ENCODE measurements around the gene CMSS1.

Gene CMSS1

DNA sequence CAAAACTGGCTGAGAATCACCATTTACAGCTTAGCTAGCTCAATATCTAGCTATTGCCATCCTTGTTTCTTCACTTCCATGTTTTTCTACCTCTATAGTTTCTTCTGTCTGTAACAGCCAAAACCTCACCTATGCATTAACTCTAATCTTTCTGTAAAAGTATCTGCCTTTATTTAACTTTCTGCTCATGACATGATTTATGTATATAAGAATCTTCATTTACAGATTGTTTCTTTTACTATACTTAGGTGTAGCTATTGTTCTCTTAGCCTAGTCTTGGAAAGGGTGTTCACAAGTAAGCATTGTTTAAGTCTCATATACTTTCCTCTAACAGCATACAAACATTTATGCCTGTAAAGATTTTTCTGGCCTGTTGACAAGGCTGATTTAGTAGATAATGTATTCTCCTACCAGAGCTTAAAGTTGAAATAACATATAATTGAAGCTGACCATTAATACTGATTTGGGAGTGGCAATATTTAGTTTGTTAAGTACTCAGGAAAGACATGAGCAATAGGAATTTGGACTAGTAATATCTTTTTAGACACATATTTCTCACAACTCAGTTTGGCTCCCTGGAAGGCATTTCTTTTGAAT lies 287.3 kb downstream of the CMSS1 start:
- no peak for DNase-seq (ENCODE audit: extremely low spot score)
- ChIA-PET POLR2A (interaction anchor here (0.5 kb wide), 1 partner anchor 173 kb away, joined by 6 read pairs; no protein-coding TSS in a partner anchor), CTCF (interaction anchor here (0.8 to 5.2 kb wide), 16 partner anchors 9 to 261 kb away, joined by 3 to 49 read pairs (median 4); partner anchors contain the start of gene TBC1D23)
- TF ChIP-seq, protein P1, sequence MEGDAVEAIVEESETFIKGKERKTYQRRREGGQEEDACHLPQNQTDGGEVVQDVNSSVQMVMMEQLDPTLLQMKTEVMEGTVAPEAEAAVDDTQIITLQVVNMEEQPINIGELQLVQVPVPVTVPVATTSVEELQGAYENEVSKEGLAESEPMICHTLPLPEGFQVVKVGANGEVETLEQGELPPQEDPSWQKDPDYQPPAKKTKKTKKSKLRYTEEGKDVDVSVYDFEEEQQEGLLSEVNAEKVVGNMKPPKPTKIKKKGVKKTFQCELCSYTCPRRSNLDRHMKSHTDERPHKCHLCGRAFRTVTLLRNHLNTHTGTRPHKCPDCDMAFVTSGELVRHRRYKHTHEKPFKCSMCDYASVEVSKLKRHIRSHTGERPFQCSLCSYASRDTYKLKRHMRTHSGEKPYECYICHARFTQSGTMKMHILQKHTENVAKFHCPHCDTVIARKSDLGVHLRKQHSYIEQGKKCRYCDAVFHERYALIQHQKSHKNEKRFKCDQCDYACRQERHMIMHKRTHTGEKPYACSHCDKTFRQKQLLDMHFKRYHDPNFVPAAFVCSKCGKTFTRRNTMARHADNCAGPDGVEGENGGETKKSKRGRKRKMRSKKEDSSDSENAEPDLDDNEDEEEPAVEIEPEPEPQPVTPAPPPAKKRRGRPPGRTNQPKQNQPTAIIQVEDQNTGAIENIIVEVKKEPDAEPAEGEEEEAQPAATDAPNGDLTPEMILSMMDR (IDR thresholded peaks at IDR 0.05; ENCODE audit: control extremely low read depth, extremely low read depth, low read depth, missing control alignments), result no peak

DNA sequence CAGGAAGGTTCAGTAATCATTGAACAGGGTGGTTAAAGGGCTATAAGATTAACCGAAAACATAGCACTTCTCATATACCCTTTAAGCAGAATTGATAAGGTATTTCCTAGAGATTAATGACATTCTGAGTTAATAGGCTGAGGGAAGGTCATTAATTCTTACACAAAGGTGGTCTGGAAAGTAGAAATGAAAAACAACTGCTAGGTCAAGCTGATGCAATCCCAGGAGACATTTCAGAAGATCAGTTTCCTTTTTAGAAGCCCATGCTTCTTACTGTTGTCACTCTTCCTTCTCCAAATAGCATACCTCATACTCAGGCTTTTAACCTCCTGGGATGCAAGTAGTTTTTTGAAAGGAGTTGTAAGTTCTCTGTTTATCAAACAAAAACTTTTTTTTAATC lies 287.8 kb downstream of the CMSS1 start:
- TF ChIP-seq, protein P1 (IDR thresholded peaks at IDR 0.05; ENCODE audit: control extremely low read depth, extremely low read depth, low read depth, missing control alignments), result no peak
- no peak for DNase-seq (ENCODE audit: extremely low spot score)
- ChIA-PET CTCF (interaction anchor here (0.7 to 5.2 kb wide), 10 partner anchors 8 to 155 kb away, joined by 3 to 49 read pairs (median 4); partner anchors contain the start of gene TBC1D23), POLR2A (no interaction called here)

DNA sequence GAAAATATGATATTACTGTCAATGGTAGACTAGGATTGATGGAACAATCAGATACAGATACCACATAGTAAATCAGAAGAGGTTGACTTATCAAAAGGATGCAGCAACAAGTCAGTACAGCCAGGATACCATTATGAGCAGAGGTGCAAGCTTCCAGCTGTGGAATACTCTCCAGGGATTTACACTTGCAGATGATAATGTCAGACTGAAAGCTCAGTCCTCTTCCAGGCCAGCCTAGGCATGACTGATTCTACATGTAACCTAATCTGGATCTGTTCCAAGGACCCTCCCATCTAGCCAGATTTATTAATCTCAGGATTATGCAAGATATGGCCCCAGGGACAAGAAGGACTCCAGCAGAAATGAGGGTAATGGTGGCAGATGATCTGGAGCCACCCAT lies 288.4 kb downstream of the CMSS1 start:
- ChIA-PET CTCF (interaction anchor here (0.7 to 5.2 kb wide), 11 partner anchors 12 to 154 kb away, joined by 3 to 49 read pairs (median 4); partner anchors contain the start of gene TBC1D23), POLR2A (no interaction called here)
- TF ChIP-seq, protein P1 (IDR thresholded peaks at IDR 0.05; ENCODE audit: control extremely low read depth, extremely low read depth, low read depth, missing control alignments), result no peak
- no peak for DNase-seq (ENCODE audit: extremely low spot score)

DNA sequence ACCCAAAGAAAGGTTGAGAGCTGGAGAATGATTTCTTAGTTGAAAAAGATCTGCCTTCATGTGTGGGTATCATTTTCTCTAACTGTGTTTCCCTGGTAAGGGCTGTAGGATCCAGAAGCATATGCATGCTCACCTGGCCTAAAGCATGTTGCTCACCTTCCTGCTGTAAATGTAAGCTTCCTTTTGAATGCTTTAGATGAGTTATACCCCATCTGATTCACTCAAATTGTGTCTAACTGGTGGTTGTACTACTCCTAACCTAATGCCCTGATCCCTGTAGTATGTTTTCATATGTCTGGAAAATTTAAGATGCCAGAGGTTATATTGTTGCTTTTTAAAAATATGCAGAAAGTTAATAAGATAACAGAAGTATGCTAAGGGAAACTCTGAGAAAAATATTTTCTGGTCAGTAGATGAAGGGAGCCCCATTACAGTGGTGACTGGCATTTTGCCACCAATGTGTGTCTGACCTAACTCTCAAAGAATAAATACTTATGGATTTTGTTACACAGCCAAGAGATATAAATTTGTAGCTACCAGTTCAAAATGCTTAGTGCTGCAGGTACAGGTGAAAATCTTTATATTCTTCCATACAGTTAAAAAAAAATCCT lies 289.0 kb downstream of the CMSS1 start:
- no peak for DNase-seq (ENCODE audit: extremely low spot score)
- ChIA-PET POLR2A (no interaction called here), CTCF (interaction anchor here (1.0 to 5.2 kb wide), 9 partner anchors 11 to 154 kb away, joined by 3 to 49 read pairs (median 4); partner anchors contain the start of gene TBC1D23)
- TF ChIP-seq, protein P1 (IDR thresholded peaks at IDR 0.05; ENCODE audit: control extremely low read depth, extremely low read depth, low read depth, missing control alignments), result no peak

DNA sequence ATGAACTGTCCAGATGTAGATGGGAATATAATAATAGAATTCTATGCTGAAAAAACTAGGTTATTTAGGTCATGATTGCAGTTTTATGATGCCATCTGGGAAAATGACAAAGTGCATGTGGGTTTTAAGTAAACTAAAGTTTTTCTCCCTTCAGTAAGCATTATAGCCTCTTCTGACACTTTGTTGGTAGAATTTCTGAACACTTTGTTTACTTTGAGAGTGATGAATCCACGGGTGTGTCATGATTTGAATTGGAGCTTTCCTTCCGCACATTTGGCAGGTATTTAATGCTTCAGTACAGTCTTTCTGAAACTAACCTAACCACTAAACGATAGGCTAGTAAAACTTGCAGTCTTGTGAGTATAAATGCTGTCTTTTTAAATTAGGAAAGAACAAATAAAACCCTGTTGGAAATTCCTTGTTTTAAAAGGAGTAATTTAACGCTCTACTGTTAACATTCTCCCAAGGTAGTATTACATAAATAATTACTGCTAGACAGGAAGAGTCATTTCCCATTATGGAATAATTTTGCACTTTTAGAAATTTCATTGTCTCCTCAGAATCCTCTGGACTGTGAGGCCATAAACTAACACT lies 289.7 kb downstream of the CMSS1 start:
- ChIA-PET POLR2A (no interaction called here), CTCF (interaction anchor here (1.0 to 5.2 kb wide), 3 partner anchors 17 to 39 kb away, joined by 3 to 49 read pairs (median 4); no protein-coding TSS in a partner anchor)
- TF ChIP-seq, protein P1 (IDR thresholded peaks at IDR 0.05; ENCODE audit: control extremely low read depth, extremely low read depth, low read depth, missing control alignments), result no peak
- no peak for DNase-seq (ENCODE audit: extremely low spot score)

DNA sequence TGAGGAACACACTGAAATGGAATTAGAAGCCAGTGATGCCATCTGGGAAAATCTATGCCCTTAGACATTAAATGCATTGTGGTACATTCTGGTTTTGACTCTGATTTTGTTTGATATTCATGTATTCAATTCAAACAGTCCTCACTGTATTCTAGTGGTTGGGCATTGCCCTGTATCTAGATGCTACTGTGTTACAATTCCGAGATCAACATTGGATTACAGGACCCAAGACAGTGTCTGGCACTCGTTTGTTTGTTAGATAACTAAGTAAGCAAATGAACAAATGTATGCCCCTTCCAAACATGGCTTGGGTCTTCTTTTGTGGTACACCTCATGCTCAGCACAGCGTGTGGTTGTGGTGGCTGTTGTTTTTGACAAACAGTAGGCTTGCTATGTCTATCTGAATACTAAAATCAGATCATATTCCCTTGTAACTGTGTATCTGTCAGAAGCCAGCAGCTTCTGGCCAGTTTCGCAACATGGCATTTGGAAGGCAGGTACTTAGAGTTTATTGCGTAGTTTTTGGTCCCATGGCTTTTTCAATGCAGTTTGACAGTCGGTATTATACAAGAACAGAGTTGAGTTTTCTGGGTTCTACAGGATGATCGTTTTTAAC lies 290.9 kb downstream of the CMSS1 start:
- ChIA-PET CTCF (interaction anchor here (1.8 kb wide), 1 partner anchor 22 kb away, joined by 7 read pairs; no protein-coding TSS in a partner anchor), POLR2A (no interaction called here)
- TF ChIP-seq, protein P1 (IDR thresholded peaks at IDR 0.05; ENCODE audit: control extremely low read depth, extremely low read depth, low read depth, missing control alignments), result no peak
- DNase-seq (ENCODE audit: extremely low spot score), result no peak
